Measurements from ENCODE around the gene ATP6V1B1. TPM values are rescaled to one million over a fixed set of nuclear protein-coding genes. Genes with fewer than 3 reads are reported as not detected.

Gene ATP6V1B1
- total and polyA plus RNA-seq, 2 of the 13 experiments (the other 11 are each of a cell fraction or from before 2014, with no cell fraction given), result 0.58 to 1.6 TPM

- TF ChIP-seq, protein P1, sequence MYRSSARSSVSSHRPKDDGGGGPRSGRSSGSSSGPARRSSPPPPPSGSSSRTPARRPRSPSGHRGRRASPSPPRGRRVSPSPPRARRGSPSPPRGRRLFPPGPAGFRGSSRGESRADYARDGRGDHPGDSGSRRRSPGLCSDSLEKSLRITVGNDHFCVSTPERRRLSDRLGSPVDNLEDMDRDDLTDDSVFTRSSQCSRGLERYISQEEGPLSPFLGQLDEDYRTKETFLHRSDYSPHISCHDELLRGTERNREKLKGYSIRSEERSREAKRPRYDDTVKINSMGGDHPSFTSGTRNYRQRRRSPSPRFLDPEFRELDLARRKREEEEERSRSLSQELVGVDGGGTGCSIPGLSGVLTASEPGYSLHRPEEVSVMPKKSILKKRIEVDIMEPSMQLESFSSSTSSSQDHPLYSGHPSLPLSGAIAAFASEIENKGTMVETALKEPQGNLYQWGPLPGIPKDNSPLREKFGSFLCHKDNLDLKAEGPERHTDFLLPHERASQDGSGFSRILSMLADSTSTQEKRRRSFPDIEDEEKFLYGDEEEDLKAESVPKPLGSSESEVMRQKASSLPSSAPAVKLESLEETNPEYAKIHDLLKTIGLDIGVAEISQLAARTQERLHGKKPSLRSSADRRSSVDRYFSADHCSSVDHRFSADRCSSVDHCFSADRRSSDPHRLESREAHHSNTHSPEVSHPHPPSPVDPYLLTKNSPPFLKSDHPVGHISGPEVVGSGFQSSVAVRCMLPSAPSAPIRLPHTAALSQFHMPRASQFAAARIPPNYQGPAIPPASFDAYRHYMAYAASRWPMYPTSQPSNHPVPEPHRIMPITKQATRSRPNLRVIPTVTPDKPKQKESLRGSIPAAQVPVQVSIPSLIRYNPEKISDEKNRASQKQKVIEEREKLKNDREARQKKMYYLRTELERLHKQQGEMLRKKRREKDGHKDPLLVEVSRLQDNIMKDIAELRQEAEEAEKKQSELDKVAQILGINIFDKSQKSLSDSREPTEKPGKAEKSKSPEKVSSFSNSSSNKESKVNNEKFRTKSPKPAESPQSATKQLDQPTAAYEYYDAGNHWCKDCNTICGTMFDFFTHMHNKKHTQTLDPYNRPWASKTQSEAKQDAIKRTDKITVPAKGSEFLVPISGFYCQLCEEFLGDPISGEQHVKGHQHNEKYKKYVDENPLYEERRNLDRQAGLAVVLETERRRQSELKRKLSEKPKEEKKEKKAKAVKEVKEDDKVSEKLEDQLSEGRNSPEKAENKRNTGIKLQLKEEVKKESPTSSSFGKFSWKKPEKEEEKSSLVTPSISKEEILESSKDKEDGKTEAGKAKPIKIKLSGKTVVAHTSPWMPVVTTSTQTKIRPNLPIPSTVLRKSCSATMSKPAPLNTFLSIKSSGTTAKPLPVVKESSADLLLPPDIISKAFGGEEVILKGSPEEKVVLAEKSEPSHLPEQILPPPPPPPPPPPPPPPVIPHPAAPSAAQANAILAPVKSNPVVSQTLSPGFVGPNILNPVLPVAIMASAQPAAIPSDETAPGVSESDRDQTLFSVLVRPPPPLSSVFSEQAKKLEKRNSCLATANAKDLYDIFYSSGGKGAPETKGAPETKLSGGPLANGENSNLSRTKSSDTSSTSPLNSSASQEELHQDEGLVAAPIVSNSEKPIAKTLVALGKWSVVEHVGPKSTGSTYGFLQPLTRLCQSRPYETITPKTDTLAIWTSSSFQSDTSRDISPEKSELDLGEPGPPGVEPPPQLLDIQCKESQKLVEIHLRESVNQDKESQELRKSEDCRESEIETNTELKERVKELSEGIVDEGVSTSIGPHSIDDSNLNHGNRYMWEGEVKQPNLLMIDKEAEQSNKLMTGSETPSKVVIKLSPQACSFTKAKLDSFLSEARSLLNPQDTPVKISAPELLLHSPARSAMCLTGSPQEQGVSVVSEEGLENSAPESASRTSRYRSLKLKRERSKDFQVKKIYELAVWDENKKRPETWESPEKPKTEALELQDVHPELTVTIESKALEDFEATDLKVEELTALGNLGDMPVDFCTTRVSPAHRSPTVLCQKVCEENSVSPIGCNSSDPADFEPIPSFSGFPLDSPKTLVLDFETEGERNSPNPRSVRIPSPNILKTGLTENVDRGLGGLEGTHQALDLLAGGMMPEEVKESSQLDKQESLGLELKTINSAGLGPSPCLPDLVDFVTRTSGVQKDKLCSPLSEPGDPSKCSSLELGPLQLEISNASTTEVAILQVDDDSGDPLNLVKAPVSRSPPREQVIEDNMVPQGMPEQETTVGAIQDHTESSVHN (CRISPR knock-in tag; IDR thresholded peaks at IDR 0.05), result no peak
- TF ChIP-seq MLXIP (CRISPR knock-in tag; IDR thresholded peaks at IDR 0.05; ENCODE audit: borderline replicate concordance), result no peak
- 0 out of 2 replicates have a peak, but pooled peaks have one; percentile 6 for TF ChIP-seq ZNF709 (CRISPR knock-in tag; IDR thresholded peaks at IDR 0.05)
- no peak for TF ChIP-seq ZNF75D (CRISPR knock-in tag; IDR thresholded peaks at IDR 0.05; ENCODE audit: borderline replicate concordance)
- no peak for TF ChIP-seq ZNF354B (CRISPR knock-in tag; IDR thresholded peaks at IDR 0.05)
- 0 out of 2 replicates have a peak, but pooled peaks have one; percentile 4 for TF ChIP-seq HDAC2 (CRISPR knock-in tag; IDR thresholded peaks at IDR 0.05)
- 0 out of 2 replicates have a peak, but pooled peaks have one; percentile 2 for TF ChIP-seq CBFB (CRISPR knock-in tag; IDR thresholded peaks at IDR 0.05)
- TF ChIP-seq FOXA1 (IDR thresholded peaks at IDR 0.05), result no peak
- TF ChIP-seq FOXA1 (CRISPR knock-in tag; IDR thresholded peaks at IDR 0.05), result peak; percentile 90
- TF ChIP-seq HMGXB4 (CRISPR knock-in tag; IDR thresholded peaks at IDR 0.05; ENCODE audit: borderline replicate concordance in 1 of 2, low read depth in 1 of 2), result peak; percentile 4 to 42; a peak in 2 of 4 replicates
Observed at GRCh38 chr2:70995426-70995729, 59.7 kb downstream of the ATP6V1B1 start (continued).

All from HepG2 (cell line).